Gastrocnemius medialis (tissue), 4 donors: ENCODE measurements around the gene PDE10A.
"Not testable (repeated sequence)": the region's sequence is repeated elsewhere in the genome, so short reads cannot be mapped to it uniquely, and the experiment has no call there.

Experiments
- CTCF ChIP-seq, 5 experiments: fragments of 450-650 bp in 3 of 5; fragments of 200-600 bp in 2 of 5; sonication (generic) in 2 of 5; IDR thresholded peaks in 4 of 5; conservative IDR thresholded peaks in 1 of 5; 1 replicate in 4 of 5; 2 replicates in 1 of 5; pipeline ENCODE4 v1.5.1; 2016 to 2019; ENCODE audit warnings: antibody characterized with exemption in 5 of 5, mild to moderate bottlenecking in 3 of 5, moderate library complexity in 3 of 5
- POLR2A ChIP-seq, 2 donors: fragments of 450-650 bp; IDR thresholded peaks; one replicate each; pipeline ENCODE4 v1.6.1; 2017; ENCODE audit warnings: antibody characterized with exemption in 2 of 2, mild to moderate bottlenecking in 2 of 2, moderate library complexity in 2 of 2

GRCh38 chr6:165463499-165463898 is 199.5 kb downstream of the PDE10A start:
- not testable (repeated sequence) for TF ChIP-seq CTCF (IDR thresholded peaks at IDR 0.05 in 4 of 5, conservative IDR thresholded peaks at IDR 0.05 in 1 of 5); POLR2A (IDR thresholded peaks at IDR 0.05)
